ENCODE data around the gene CACNA2D2. TPM values are rescaled to one million over a fixed set of nuclear protein-coding genes. Genes with fewer than 3 reads are reported as not detected.

Gene CACNA2D2
- total RNA-seq, 1 donor from 2014 or later: 1.00 TPM

DNA sequence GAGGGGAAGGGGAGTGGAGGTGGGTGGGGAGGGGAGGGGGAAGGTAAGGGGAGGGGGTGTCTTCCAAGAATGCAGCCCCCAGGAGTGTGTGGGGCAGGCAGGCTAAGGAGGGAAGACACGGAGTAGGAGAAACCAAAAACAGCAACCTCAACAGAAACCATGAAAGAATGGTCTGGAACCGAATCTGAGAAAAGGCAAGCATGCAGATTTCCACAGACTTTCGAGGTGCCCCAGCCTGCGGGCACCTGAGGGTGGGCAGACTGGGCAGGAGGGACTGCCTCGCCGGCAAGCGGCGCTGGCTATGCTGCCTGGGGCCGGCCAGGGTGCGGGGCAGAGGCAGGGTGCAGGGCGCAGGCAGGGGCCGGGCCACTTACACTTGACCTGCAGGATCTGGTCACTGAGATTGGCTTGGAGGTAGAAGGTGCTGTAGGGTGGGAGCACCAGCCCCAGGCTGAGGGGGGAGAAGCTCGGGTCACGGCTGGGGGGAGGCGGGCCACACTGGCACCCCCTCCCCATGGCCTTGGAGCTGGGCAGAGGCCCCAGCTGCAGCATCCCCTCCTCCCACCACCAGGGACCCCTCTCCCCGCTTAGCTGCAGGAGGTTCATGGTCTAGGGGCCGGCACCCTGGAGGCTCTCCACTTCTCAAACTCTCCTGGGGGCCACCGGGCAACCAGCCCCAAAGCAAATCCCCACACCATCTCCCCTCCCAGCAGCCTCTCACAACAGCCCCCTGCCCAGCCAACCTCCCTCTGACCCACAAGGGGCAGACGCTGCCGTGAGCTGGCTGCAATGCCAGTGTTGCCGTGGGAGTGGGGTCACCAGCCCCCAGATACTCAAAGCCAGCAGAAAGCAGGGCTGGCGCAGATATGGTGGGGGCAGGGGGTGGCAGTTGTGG, 128.8 kb downstream of the CACNA2D2 start:
- H2AFZ ChIP-seq (ENCODE audit: low read depth, low read length): no peak overlapping the region
- Mint-ChIP-seq H3K4me1 (ENCODE audit: low read depth, unreplicated experiment) (peaks cover 8% of the 10 kb centered on the region), H3K27ac (ENCODE audit: unreplicated experiment) (no peak overlapping the region), H3K9me3 (ENCODE audit: unreplicated experiment) (no peaks in the 10 kb centered on the region), H3K36me3 (ENCODE audit: low read depth, unreplicated experiment) (no peaks in the 10 kb centered on the region), H3K27me3 (ENCODE audit: low read depth, unreplicated experiment) (peaks cover 18% of the 10 kb centered on the region), H3K4me3 (ENCODE audit: unreplicated experiment) (no peak overlapping the region)
- no peak overlapping the region for H3K4me2 ChIP-seq (ENCODE audit: low read length)
- no peak for FAIRE-seq
- no peak for TF ChIP-seq EZH2 (IDR thresholded peaks at IDR 0.05; ENCODE audit: insufficient read depth, low read length)
- TF ChIP-seq CTCF (IDR thresholded peaks at IDR 0.05; ENCODE audit: insufficient read depth, low read depth, low read length): no peak
- H3K36me3 ChIP-seq (ENCODE audit: insufficient read depth, low read length): no peaks in the 10 kb centered on the region
- no peak overlapping the region for H3K9ac ChIP-seq (ENCODE audit: low read length)
- H3K27ac ChIP-seq (ENCODE audit: low read depth, low read length): no peak overlapping the region
- peaks cover 4% of the 10 kb centered on the region for H3K27me3 ChIP-seq (ENCODE audit: insufficient read depth, low read length)
- no peak for DNase-seq (ENCODE audit: low read depth)
- H4K20me1 ChIP-seq (ENCODE audit: insufficient read depth, low read length): no peaks in the 10 kb centered on the region
- H3K4me3 ChIP-seq (ENCODE audit: insufficient read depth, low read depth, low read length): no peak overlapping the region
- H3K9me3 ChIP-seq (ENCODE audit: insufficient read depth, low read depth, low read length): no peaks in the 10 kb centered on the region
- H3K4me1 ChIP-seq (ENCODE audit: insufficient read depth, low read length): no peaks in the 10 kb centered on the region
- no peaks in the 10 kb centered on the region for H3K79me2 ChIP-seq (ENCODE audit: insufficient read depth, low read length)

DNA sequence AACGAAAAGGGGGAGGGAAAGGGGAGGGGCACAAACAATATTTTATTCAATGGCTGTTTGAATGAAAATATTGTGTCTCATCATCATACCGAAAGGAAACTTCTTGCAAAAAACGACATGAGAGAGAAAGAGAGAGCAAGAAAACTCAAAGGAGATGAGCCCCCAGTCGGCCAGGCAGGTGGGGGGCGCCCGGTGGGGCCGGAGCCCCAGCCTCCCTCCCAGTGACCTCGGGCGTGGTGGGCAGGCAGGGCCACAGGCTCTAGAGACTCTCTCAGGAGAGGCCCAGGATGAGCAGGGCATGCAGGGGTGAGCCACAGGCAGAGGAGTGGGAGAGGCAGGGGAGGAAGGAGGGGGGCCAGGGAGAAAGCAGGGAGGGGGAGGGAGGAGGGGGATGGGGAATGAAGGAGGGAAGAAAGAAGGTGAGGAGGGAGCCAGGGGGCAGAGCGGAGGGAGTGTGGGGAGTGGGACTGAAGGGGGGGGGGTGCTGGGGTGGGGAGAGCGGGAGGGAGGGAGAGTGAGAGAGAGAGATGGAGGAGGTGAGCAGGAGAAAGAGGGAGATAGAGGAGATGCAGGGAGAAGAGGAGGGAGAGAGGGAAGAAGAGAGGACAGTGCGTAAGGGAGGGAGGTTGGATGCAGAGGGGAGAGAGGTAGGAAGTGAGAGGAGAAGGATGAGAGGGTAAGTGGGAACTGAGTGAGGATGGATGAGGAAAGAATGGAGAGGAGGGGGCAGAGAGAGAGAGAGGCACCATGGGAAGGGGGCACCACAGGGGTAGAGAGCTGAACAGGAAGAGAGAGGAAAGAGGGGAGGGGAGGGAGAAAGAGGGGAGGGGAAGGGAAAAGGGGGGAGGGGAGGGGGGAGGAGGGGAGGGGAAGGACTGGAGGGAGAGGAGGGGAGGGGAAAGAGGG, 130.0 kb downstream of the CACNA2D2 start:
- H3K27ac ChIP-seq (ENCODE audit: low read depth, low read length): no peak overlapping the region
- TF ChIP-seq EZH2 (IDR thresholded peaks at IDR 0.05; ENCODE audit: insufficient read depth, low read length) (no peak), CTCF (IDR thresholded peaks at IDR 0.05; ENCODE audit: insufficient read depth, low read depth, low read length) (no peak)
- Mint-ChIP-seq H3K27ac (ENCODE audit: unreplicated experiment) (no peak overlapping the region), H3K4me1 (ENCODE audit: low read depth, unreplicated experiment) (peaks cover 8% of the 10 kb centered on the region), H3K4me3 (ENCODE audit: unreplicated experiment) (no peak overlapping the region), H3K9me3 (ENCODE audit: unreplicated experiment) (no peaks in the 10 kb centered on the region), H3K36me3 (ENCODE audit: low read depth, unreplicated experiment) (no peaks in the 10 kb centered on the region), H3K27me3 (ENCODE audit: low read depth, unreplicated experiment) (peaks cover 19% of the 10 kb centered on the region)
- no peak overlapping the region for H3K4me3 ChIP-seq (ENCODE audit: insufficient read depth, low read depth, low read length)
- H3K4me1 ChIP-seq (ENCODE audit: insufficient read depth, low read length): no peaks in the 10 kb centered on the region
- no peaks in the 10 kb centered on the region for H3K79me2 ChIP-seq (ENCODE audit: insufficient read depth, low read length)
- H3K9ac ChIP-seq (ENCODE audit: low read length): no peak overlapping the region
- no peaks in the 10 kb centered on the region for H3K36me3 ChIP-seq (ENCODE audit: insufficient read depth, low read length)
- H2AFZ ChIP-seq (ENCODE audit: low read depth, low read length): no peak overlapping the region
- H3K9me3 ChIP-seq (ENCODE audit: insufficient read depth, low read depth, low read length): no peaks in the 10 kb centered on the region
- H3K4me2 ChIP-seq (ENCODE audit: low read length): no peak overlapping the region
- no peaks in the 10 kb centered on the region for H4K20me1 ChIP-seq (ENCODE audit: insufficient read depth, low read length)
- H3K27me3 ChIP-seq (ENCODE audit: insufficient read depth, low read length): peaks cover 4% of the 10 kb centered on the region
- FAIRE-seq (no peak), DNase-seq (ENCODE audit: low read depth) (no peak)
